ENCODE results near the gene RNF103. TPM values are rescaled to one million over a fixed set of nuclear protein-coding genes. Genes with fewer than 3 reads are reported as not detected.

RNF103 gene
- polyA plus RNA-seq, 3 donors, result 28.7 to 37.7 (median 36.2) TPM

DNA sequence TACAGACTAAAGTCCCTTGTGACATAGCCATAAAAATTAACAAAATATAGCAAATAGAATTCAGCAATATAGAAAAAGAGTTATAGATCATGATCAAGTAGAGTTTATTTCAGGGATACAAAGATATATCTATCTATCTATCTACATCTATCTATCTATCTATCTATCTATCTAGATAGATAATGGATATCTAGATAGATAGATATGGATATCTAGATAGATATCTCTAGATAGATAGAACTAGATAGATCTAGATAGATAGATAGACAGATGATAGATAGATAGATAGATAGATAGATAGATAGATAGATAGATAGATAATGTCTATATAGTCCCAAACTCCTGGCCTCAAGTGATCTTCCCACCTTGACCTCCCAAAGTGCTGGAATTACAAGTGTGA, 43.1 kb downstream of the RNF103 start:
- no peak for DNase-seq

DNA sequence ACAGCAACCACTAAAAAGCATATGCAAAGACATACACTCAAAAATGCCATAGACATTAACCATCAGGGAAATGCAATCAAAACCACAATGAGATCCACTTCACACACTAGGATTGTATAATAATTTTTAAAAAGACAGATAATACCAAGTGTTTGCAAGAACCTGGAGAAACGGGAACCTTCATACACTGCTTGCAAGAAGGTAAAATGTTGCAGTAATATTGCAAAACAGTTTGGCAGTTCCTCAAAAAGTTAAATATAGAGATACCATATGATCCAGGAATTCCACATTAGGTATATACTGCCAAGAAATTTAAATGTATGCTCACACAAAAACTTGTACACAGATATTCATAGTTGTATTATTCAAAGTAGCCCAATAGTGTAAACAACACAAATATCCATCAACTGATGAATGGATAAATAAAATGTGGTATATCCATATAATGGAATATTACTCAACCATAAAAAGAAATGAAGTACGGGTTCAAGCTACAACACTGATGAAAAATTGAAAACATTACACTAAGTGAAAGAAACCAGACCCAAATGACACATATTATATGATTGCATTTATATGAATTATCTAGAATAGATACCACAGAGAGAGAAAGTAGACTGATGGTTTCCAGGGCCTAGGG, 45.7 kb downstream of the RNF103 start:
- no peak for DNase-seq

DNA sequence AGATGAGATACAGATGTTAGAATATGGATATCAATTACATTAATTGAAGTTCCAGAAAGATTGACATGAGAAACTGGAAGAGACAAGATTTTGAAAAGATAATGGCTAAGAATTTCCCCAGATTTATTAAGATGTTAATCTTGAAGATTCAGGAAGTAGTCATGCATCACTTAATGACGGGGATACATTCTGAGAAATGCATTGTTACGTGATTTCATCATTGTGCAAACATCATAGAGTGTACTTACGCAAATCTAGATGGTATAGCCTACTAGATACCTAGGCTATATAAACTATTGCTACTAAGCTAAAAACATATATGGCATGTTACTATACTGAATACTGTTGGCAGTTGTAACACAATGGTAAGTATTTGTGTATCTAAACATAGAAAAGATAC, 53.6 kb downstream of the RNF103 start:
- DNase-seq, result no peak

DNA sequence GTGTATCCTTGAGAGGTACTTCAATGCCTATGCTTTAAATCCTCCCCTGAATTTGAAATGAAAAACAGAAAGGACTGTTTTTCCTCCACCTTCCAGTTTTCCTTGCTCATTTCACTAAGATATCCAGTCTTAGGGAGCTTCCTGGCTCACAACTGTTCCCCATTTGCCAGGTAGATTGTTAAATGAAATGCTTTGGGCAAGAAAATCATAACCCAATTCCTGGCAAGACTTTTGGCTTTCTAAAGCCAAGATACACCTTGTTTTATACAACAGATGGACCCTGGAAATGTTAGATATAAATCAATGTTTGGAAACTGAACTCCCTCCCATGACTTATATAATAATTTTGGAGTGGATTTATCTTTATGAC, 56.9 kb downstream of the RNF103 start:
- no peak for DNase-seq

DNA sequence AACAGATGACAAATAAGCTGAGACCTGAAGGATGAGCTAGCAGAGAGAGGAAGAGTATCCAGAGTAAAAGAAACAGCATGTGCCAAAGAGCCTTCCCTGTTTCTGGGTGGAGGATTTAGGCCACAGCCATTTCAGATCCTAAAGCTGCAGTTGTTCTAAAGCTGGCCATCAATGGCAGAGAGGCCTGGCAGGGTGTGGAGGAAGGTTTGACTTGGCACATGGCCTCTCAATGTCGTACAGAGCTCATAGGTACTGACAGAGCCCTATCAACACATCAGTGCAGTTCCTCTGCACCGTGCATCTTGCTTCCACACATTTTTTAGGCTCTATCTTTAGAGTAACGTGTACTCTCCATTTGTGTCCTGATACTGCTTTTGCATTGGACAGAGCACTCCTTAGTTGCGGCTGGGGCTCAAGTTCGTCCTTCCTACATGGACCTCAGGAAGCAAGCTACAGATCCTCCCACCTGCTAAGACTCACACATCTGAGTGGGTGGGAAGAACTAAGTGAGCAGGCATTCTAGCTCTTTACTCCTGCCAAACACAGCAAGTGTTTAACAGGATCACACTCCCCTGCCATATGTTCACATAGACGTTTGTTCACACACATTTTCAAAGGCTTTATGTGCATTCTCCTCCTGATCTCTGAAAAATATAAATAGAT, 57.4 kb downstream of the RNF103 start:
- DNase-seq, result no peak

DNA sequence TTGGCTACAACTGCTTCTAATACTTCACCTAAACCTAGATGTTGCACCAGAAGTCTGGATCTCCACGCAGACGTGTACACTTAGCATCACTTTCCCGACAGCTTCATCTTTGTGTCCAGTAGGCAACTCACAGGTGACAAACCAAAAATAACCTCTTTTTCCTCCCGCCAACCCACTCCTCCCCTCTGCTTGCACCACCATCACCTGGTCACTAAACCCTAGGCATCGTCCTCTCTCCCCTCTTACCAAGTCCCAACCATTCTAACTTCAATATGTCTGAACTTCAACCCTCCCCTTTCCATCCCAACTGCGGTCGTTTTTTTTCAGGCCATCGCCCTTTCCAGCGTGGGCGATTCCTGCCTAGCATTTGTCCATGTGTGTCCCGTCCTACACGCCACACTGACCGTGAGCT, 60.0 kb downstream of the RNF103 start:
- no peak for DNase-seq

DNA sequence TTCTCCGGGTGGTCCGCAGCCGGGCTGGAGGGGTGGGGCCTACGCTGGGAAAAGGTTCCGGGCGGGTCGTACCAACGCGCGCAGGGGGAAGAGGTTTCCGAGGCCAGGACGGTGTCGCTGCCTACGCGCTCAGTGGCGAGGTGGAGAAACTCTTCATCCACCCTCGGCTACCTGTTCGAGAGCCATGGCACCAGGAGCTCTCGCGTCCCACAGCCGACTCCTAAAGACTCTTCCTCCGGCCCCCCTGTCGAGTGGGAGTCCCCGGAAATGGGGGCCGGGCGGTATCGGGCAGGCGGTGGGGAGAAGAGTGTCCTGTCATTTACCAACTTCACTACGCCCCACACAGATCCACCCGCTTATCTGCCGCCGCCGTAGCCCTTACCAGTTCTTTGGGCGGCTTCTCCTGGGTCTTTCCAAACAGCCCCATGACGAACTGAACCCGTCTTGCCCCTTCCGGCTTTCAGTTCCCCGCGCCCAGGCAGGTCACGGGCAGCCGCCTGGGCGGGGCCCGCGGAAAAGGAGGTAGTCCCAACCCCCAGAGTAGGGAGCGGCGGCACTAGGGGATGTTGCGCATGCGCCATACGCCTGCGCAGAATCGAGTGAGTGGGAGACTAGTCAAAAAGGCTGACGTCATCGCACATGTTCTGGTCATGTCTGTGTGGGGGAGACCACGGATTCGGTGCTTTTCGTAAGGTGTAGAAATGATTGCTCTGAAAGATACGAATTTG, 60.6 kb downstream of the RNF103 start, which contains the start of gene CHMP3:
TSS of gene CHMP3 (minus strand) at position 522 of the 728 bp plus-strand sequence. CDS start at position 427, 95 bp downstream.
- DNase-seq, result peak; percentile 98

DNA sequence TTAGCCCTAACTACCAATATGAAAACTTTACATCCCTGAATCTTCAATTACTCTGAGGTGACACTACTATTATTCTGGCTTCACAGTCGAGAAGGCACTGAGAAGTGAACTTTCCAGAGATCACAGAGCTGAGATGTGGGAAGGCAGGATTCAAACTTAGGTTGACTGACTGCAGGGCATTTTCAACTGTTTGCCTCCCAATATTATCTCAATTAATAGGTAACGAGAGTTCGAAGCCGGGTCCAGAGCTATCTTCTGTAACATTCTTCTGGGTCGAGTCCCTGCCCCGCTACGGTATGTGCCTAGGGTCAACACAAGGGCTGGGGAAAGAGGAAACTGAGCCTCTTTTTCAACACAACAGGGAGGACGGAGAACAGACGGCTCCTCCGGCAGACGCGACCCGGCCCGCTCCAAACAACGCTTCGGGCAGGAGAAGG, 61.2 kb downstream of the RNF103 start:
- no peak for DNase-seq

DNA sequence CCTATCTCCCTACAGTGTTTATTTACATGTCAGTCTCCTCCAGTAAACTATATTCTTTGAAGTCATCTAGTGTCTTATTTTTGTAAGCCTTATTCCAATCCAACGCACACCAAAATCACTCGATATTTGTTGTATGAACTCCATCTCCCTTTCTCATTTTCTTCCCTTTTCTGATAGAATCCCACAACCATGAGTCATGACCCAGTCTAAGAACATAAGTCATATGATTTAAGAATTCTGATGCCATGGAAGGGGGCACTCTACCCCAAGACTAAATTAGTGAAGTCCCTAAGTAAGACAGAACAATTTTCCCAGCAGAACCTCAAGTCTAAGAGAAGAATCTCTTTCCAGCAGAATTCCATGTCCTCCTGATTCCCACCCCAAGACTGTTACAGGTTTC, 65.8 kb downstream of the RNF103 start:
- no peak for DNase-seq

DNA sequence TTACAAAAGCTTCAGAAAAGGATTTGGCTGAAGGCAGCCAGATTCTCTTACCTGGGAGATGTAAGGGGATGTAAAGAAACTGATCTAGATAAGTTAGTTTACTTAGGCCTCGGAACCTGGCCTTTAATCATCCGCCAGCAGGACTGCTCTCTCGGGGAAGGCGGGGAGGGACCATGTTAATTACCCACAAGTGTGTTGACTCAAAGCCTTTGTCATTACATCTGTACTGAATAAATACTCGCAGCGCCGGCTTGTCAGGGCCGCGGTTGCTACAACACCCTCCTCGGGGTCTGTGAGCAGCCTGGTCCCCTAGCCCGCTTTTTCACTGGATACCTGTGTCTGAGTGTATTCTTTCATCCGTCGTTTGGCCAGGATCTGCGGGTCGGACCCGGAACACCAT, 67.2 kb downstream of the RNF103 start:
- no peak for DNase-seq

Other genes starting within 250 kb of the RNF103 start
- 10 to 100 TPM; 53.1 to 60.8 (median 55.0) TPM for gene KDM3A, start 182.5 kb downstream of the RNF103 start, polyA plus RNA-seq (ENCODE audit: insufficient read length in 3 of 3)
- 100 to 1,000 TPM; 112 to 146 (median 126) TPM for gene CHMP3, start 60.4 kb downstream of the RNF103 start, polyA plus RNA-seq (ENCODE audit: insufficient read length in 3 of 3)
- gene RMND5A, start 96.4 kb upstream of the RNF103 start, polyA plus RNA-seq (ENCODE audit: insufficient read length in 3 of 3), result 10 to 100 TPM; 53.1 to 62.7 (median 56.5) TPM
- gene CD8A, start 167.0 kb upstream of the RNF103 start, polyA plus RNA-seq (ENCODE audit: insufficient read length in 3 of 3), result under 1 TPM; 0.26 to 0.37 (median 0.36) TPM
- gene CD8B, start 238.0 kb upstream of the RNF103 start, polyA plus RNA-seq (ENCODE audit: insufficient read length in 3 of 3), result under 1 TPM; 0.18 to 0.88 (median 0.27) TPM